ENCODE data around the gene AK6. TPM values are rescaled to one million over a fixed set of nuclear protein-coding genes. Genes with fewer than 3 reads are reported as not detected.
"Not testable (repeated sequence)": the region's sequence is repeated elsewhere in the genome, so short reads cannot be mapped to it uniquely, and the experiment has no call there.

AK6 gene
- polyA plus RNA-seq (2012; ENCODE audit: missing spikeins) = 110 TPM

GRCh38 chr5:69369340-69370121, at the start of gene AK6, which contains the start of the genes RAD17 and TAF9:
AK6 (minus strand) TSS chr5:69369520; CDS start chr5:69369490, 30 bp downstream.
RAD17 (plus strand) TSS chr5:69369818; CDS start chr5:69372209, 2,391 bp downstream.
TAF9 (minus strand) TSS chr5:69369520; CDS start chr5:69365737, 3,783 bp downstream.
- TF ChIP-seq POLR2AphosphoS5 (IDR thresholded peaks at IDR 0.05; ENCODE audit: low read depth, low read length) = peak; percentile 90
- TF ChIP-seq POLR2A (IDR thresholded peaks at IDR 0.05; ENCODE audit: low read depth, low read length) = peak; percentile 91
- peak; percentile 82 for TF ChIP-seq TAF1 (IDR thresholded peaks at IDR 0.05; ENCODE audit: borderline replicate concordance, low read depth, low read length)
- peak; percentile 97 for FAIRE-seq
- DNase-seq (ENCODE audit: insufficient read length) = peak; percentile 74

- TF ChIP-seq POLR2AphosphoS5 (IDR thresholded peaks at IDR 0.05; ENCODE audit: low read depth, low read length) (no peak), POLR2A (IDR thresholded peaks at IDR 0.05; ENCODE audit: low read depth, low read length) (no peak), TAF1 (IDR thresholded peaks at IDR 0.05; ENCODE audit: borderline replicate concordance, low read depth, low read length) (no peak)
- DNase-seq (ENCODE audit: insufficient read length) = no peak
- no peak for FAIRE-seq
These were observed 49.2 kb upstream of the AK6 start for GRCh38 chr5:69418554-69418953.

- DNase-seq (ENCODE audit: insufficient read length) (no peak), FAIRE-seq (no peak)
- TF ChIP-seq POLR2A (IDR thresholded peaks at IDR 0.05; ENCODE audit: low read depth, low read length) (no peak), POLR2AphosphoS5 (IDR thresholded peaks at IDR 0.05; ENCODE audit: low read depth, low read length) (no peak), TAF1 (IDR thresholded peaks at IDR 0.05; ENCODE audit: borderline replicate concordance, low read depth, low read length) (no peak)
These were observed 47.4 kb upstream of the AK6 start for GRCh38 chr5:69416699-69417098.

GRCh38 chr5:69416180-69416579, 46.9 kb upstream of the AK6 start:
- TF ChIP-seq POLR2A (IDR thresholded peaks at IDR 0.05; ENCODE audit: low read depth, low read length) (no peak), POLR2AphosphoS5 (IDR thresholded peaks at IDR 0.05; ENCODE audit: low read depth, low read length) (no peak), TAF1 (IDR thresholded peaks at IDR 0.05; ENCODE audit: borderline replicate concordance, low read depth, low read length) (no peak)
- DNase-seq (ENCODE audit: insufficient read length) (no peak), FAIRE-seq (no peak)

- DNase-seq (ENCODE audit: insufficient read length) (no peak), FAIRE-seq (no peak)
- TF ChIP-seq POLR2AphosphoS5 (IDR thresholded peaks at IDR 0.05; ENCODE audit: low read depth, low read length) = no peak
- TF ChIP-seq TAF1 (IDR thresholded peaks at IDR 0.05; ENCODE audit: borderline replicate concordance, low read depth, low read length) = no peak
- no peak for TF ChIP-seq POLR2A (IDR thresholded peaks at IDR 0.05; ENCODE audit: low read depth, low read length)
These were observed 46.3 kb upstream of the AK6 start for GRCh38 chr5:69415584-69415958.

- DNase-seq (ENCODE audit: insufficient read length) = peak; percentile 58
- peak; percentile 81 for FAIRE-seq
- TF ChIP-seq POLR2A (IDR thresholded peaks at IDR 0.05; ENCODE audit: low read depth, low read length) (no peak; the same call in 1 of the 2 replicates), POLR2AphosphoS5 (IDR thresholded peaks at IDR 0.05; ENCODE audit: low read depth, low read length) (no peak), TAF1 (IDR thresholded peaks at IDR 0.05; ENCODE audit: borderline replicate concordance, low read depth, low read length) (no peak)
These were observed 45.7 kb upstream of the AK6 start, which contains the start of gene MARVELD2 for GRCh38 chr5:69414885-69415583. MARVELD2 (plus strand) TSS chr5:69415116; CDS start chr5:69419386, 4,270 bp downstream.

GRCh38 chr5:69404659-69405330, 35.5 kb upstream of the AK6 start:
- no peak for DNase-seq (ENCODE audit: insufficient read length)
- no peak for FAIRE-seq
- TF ChIP-seq TAF1 (IDR thresholded peaks at IDR 0.05; ENCODE audit: borderline replicate concordance, low read depth, low read length) (no peak), POLR2A (IDR thresholded peaks at IDR 0.05; ENCODE audit: low read depth, low read length) (no peak), POLR2AphosphoS5 (IDR thresholded peaks at IDR 0.05; ENCODE audit: low read depth, low read length) (no peak)

- no peak for DNase-seq (ENCODE audit: insufficient read length)
- no peak for FAIRE-seq
- TF ChIP-seq TAF1 (IDR thresholded peaks at IDR 0.05; ENCODE audit: borderline replicate concordance, low read depth, low read length) (no peak), POLR2AphosphoS5 (IDR thresholded peaks at IDR 0.05; ENCODE audit: low read depth, low read length) (no peak), POLR2A (IDR thresholded peaks at IDR 0.05; ENCODE audit: low read depth, low read length) (no peak)
These were observed 9.1 kb upstream of the AK6 start for GRCh38 chr5:69378376-69378775.

GRCh38 chr5:69374911-69375446, 5.7 kb upstream of the AK6 start:
- FAIRE-seq (peak; percentile 79), DNase-seq (ENCODE audit: insufficient read length) (no peak)
- TF ChIP-seq POLR2A (IDR thresholded peaks at IDR 0.05; ENCODE audit: low read depth, low read length) (peak; percentile 36; the same call in 1 of the 2 replicates), POLR2AphosphoS5 (IDR thresholded peaks at IDR 0.05; ENCODE audit: low read depth, low read length) (peak; percentile 47; the same call in 1 of the 2 replicates), TAF1 (IDR thresholded peaks at IDR 0.05; ENCODE audit: borderline replicate concordance, low read depth, low read length) (no peak)

- DNase-seq (ENCODE audit: insufficient read length) (no peak), FAIRE-seq (no peak)
- no peak for TF ChIP-seq TAF1 (IDR thresholded peaks at IDR 0.05; ENCODE audit: borderline replicate concordance, low read depth, low read length)
These were observed 3.1 kb upstream of the AK6 start for GRCh38 chr5:69372394-69372793.

- peak; percentile 58 for FAIRE-seq
- not testable (repeated sequence) for DNase-seq (ENCODE audit: insufficient read length)
These were observed 1.0 kb upstream of the AK6 start for GRCh38 chr5:69370335-69370734.
